Measurements from ENCODE around the gene DLK2.
A peak's percentile ranks its signal among the peaks of the same experiment; 100 is the strongest.

The DLK2 gene

GRCh38 chr6:43453831-43454230 is 1.5 kb downstream of the DLK2 start:
- no peak for DNase-seq (ENCODE audit: low spot score)

GRCh38 chr6:43452896-43453295 is 2.5 kb downstream of the DLK2 start:
- no peak for DNase-seq (ENCODE audit: low spot score)

GRCh38 chr6:43451939-43452338 is 3.4 kb downstream of the DLK2 start:
- no peak for DNase-seq (ENCODE audit: low spot score)

- no peak for DNase-seq (ENCODE audit: low spot score)
Observed at GRCh38 chr6:43451348-43451747, 4.0 kb downstream of the DLK2 start.

- DNase-seq (ENCODE audit: low spot score) = no peak
Observed at GRCh38 chr6:43450699-43451131, 4.6 kb downstream of the DLK2 start.

GRCh38 chr6:43448916-43449315 is 6.4 kb downstream of the DLK2 start:
- no peak for DNase-seq (ENCODE audit: low spot score)

GRCh38 chr6:43447604-43448003 is 7.7 kb downstream of the DLK2 start:
- no peak for DNase-seq (ENCODE audit: low spot score)

- no peak for DNase-seq (ENCODE audit: low spot score)
Observed at GRCh38 chr6:43445576-43445975, 9.8 kb downstream of the DLK2 start.

- no peak for DNase-seq (ENCODE audit: low spot score)
Observed at GRCh38 chr6:43444582-43444981, 10.8 kb downstream of the DLK2 start.

GRCh38 chr6:43444036-43444435 is 11.3 kb downstream of the DLK2 start:
- no peak for DNase-seq (ENCODE audit: low spot score)

GRCh38 chr6:43442935-43443334 is 12.4 kb downstream of the DLK2 start:
- no peak for DNase-seq (ENCODE audit: low spot score)

- no peak for DNase-seq (ENCODE audit: low spot score)
Observed at GRCh38 chr6:43437700-43438099, 17.6 kb downstream of the DLK2 start.

- peak; percentile 77 for DNase-seq (ENCODE audit: low spot score)
Observed at GRCh38 chr6:43436577-43437282, 18.6 kb downstream of the DLK2 start.

- DNase-seq (ENCODE audit: low spot score) = no peak
Observed at GRCh38 chr6:43435682-43436437, 19.5 kb downstream of the DLK2 start.

GRCh38 chr6:43434943-43435342 is 20.4 kb downstream of the DLK2 start:
- no peak for DNase-seq (ENCODE audit: low spot score)

GRCh38 chr6:43434001-43434840 is 21.1 kb downstream of the DLK2 start:
- DNase-seq (ENCODE audit: low spot score) = no peak

GRCh38 chr6:43433148-43433547 is 22.2 kb downstream of the DLK2 start:
- DNase-seq (ENCODE audit: low spot score) = no peak

GRCh38 chr6:43432009-43432945 is 23.1 kb downstream of the DLK2 start:
- DNase-seq (ENCODE audit: low spot score) = no peak

- DNase-seq (ENCODE audit: low spot score) = no peak
Observed at GRCh38 chr6:43428874-43429273, 26.5 kb downstream of the DLK2 start.

GRCh38 chr6:43428112-43428570 is 27.2 kb downstream of the DLK2 start:
- DNase-seq (ENCODE audit: low spot score) = peak; percentile 19

- DNase-seq (ENCODE audit: low spot score) = peak; percentile 97
Observed at GRCh38 chr6:43427406-43428111, 27.8 kb downstream of the DLK2 start, which contains the start of gene ABCC10. TSS of gene ABCC10 (plus strand) at chr6:43427541. CDS start at chr6:43427979, 438 bp downstream.

Data from COLO829 (cell line).